GM18526 (cell line): ENCODE data around the gene ADAMTS18.

Experiments used
- POLR2A ChIP-seq: IDR thresholded peaks from 3 replicates; pipeline ENCODE4 v1.6.1; 2011; ENCODE audit not compliant: insufficient read length; ENCODE audit errors: extremely low read depth

ADAMTS18 gene

GRCh38 chr16:77298418-77299360, 136.1 kb downstream of the ADAMTS18 start:
- no peak for TF ChIP-seq POLR2A

GRCh38 chr16:77297996-77298395, 136.8 kb downstream of the ADAMTS18 start:
- TF ChIP-seq POLR2A, result no peak

- no peak for TF ChIP-seq POLR2A
Measured at GRCh38 chr16:77295896-77296295, 138.9 kb downstream of the ADAMTS18 start.

GRCh38 chr16:77290451-77291115, 144.3 kb downstream of the ADAMTS18 start:
- no peak for TF ChIP-seq POLR2A

GRCh38 chr16:77289331-77289809, 145.5 kb downstream of the ADAMTS18 start:
- TF ChIP-seq POLR2A, result no peak

GRCh38 chr16:77288222-77288621, 146.6 kb downstream of the ADAMTS18 start:
- no peak for TF ChIP-seq POLR2A

- TF ChIP-seq POLR2A, result no peak
Measured at GRCh38 chr16:77285676-77286075, 149.2 kb downstream of the ADAMTS18 start.

GRCh38 chr16:77282345-77282744, 152.5 kb downstream of the ADAMTS18 start:
- no peak for TF ChIP-seq POLR2A

- no peak for TF ChIP-seq POLR2A
Measured at GRCh38 chr16:77277571-77277970, 157.3 kb downstream of the ADAMTS18 start.

GRCh38 chr16:77277141-77277540, 157.7 kb downstream of the ADAMTS18 start:
- TF ChIP-seq POLR2A, result no peak

- TF ChIP-seq POLR2A, result no peak
Measured at GRCh38 chr16:77276661-77277060, 158.2 kb downstream of the ADAMTS18 start.

- no peak for TF ChIP-seq POLR2A
Measured at GRCh38 chr16:77273815-77274214, 161.0 kb downstream of the ADAMTS18 start.

- TF ChIP-seq POLR2A, result no peak
Measured at GRCh38 chr16:77271532-77272426, 163.1 kb downstream of the ADAMTS18 start.

GRCh38 chr16:77262971-77263370, 171.9 kb downstream of the ADAMTS18 start:
- TF ChIP-seq POLR2A, result no peak

- TF ChIP-seq POLR2A, result no peak
Measured at GRCh38 chr16:77250400-77250799, 184.4 kb downstream of the ADAMTS18 start.
